Liver (tissue), 9 donors: ENCODE data around the gene HTR2B. TPM values are rescaled to one million over a fixed set of nuclear protein-coding genes. Genes with fewer than 3 reads are reported as not detected.

Experiments
- DNase-seq: peaks from one replicate; pipeline ENCODE4 v3.0.0-alpha.2; 2017; ENCODE audit warnings: low spot score
- H3K27ac ChIP-seq, 2 donors: one replicate each; pipeline ENCODE4 v1.7.0; 2013; ENCODE audit warnings: inconsistent platforms in 2 of 2, low read length in 2 of 2, control low read depth in 1 of 2, low read depth in 1 of 2, mild to moderate bottlenecking in 1 of 2
- H3K27me3 ChIP-seq, 4 donors: one replicate each; pipeline versions ENCODE4 v1.6.1 to v1.7.0; 2013; ENCODE audit warnings: low read length in 3 of 4, inconsistent platforms in 1 of 4, mild to moderate bottlenecking in 1 of 4, moderate library complexity in 1 of 4; ENCODE audit not compliant: control insufficient read depth in 4 of 4, insufficient read depth in 4 of 4
- H3K36me3 ChIP-seq, 4 donors: one replicate each; pipeline versions ENCODE4 v1.6.1 to v1.7.0; 2013; ENCODE audit warnings: low read length in 3 of 4, mild to moderate bottlenecking in 3 of 4, low read depth in 1 of 4, moderate library complexity in 1 of 4; ENCODE audit not compliant: control insufficient read depth in 4 of 4, insufficient read depth in 3 of 4
- H3K4me1 ChIP-seq, 4 donors: one replicate each; pipeline versions ENCODE4 v1.6.1 to v1.7.0; 2013; ENCODE audit warnings: low read length in 3 of 4, mild to moderate bottlenecking in 3 of 4, moderate library complexity in 1 of 4; ENCODE audit not compliant: control insufficient read depth in 4 of 4, insufficient read depth in 4 of 4
- H3K4me3 ChIP-seq, 3 donors: one replicate each; pipeline versions ENCODE4 v1.6.1 to v1.7.0; 2013; ENCODE audit warnings: low read length in 3 of 3, control low read depth in 1 of 3, low read depth in 1 of 3, mild to moderate bottlenecking in 1 of 3
- H3K9ac ChIP-seq, 2 donors: one replicate each; pipeline ENCODE4 v1.7.0; 2013; ENCODE audit warnings: low read length in 2 of 2, mild to moderate bottlenecking in 2 of 2, moderate library complexity in 2 of 2, control low read depth in 1 of 2, low read depth in 1 of 2
- H3K9me3 ChIP-seq, 4 donors: one replicate each; pipeline versions ENCODE4 v1.6.1 to v1.7.0; 2013; ENCODE audit warnings: low read length in 3 of 4; ENCODE audit not compliant: control insufficient read depth in 4 of 4
- EGR1 ChIP-seq, 2 donors: IDR thresholded peaks; 2 replicates each; pipeline ENCODE4 v1.6.1; 2016 to 2018; ENCODE audit warnings: antibody characterized with exemption in 2 of 2, low read depth in 2 of 2
- FOXA1 ChIP-seq: IDR thresholded peaks from 2 replicates; pipeline ENCODE4 v1.6.1; 2016; ENCODE audit warnings: antibody characterized with exemption
- FOXA2 ChIP-seq: IDR thresholded peaks from 2 replicates; pipeline ENCODE4 v1.6.1; 2016; ENCODE audit warnings: antibody characterized with exemption
- GABPA ChIP-seq, 2 donors: IDR thresholded peaks in 1 of 2; conservative IDR thresholded peaks in 1 of 2; 2 replicates each; pipeline ENCODE4 v1.6.1; 2016; ENCODE audit warnings: antibody characterized with exemption in 2 of 2, mild to moderate bottlenecking in 1 of 2, moderate library complexity in 1 of 2
- HNF4A ChIP-seq, 2 donors: conservative IDR thresholded peaks; 2 replicates each; pipeline ENCODE4 v1.6.1; 2016; ENCODE audit warnings: antibody characterized with exemption in 2 of 2, mild to moderate bottlenecking in 2 of 2
- HNF4G ChIP-seq: IDR thresholded peaks from 2 replicates; pipeline ENCODE4 v1.6.1; 2016; ENCODE audit warnings: antibody characterized with exemption
- JUND ChIP-seq, 2 donors: IDR thresholded peaks; 2 replicates each; pipeline ENCODE4 v1.6.1; 2016; ENCODE audit warnings: antibody characterized with exemption in 2 of 2
- NR2F2 ChIP-seq: IDR thresholded peaks from 2 replicates; pipeline ENCODE4 v1.6.1; 2016; ENCODE audit warnings: antibody characterized with exemption
- RAD21 ChIP-seq, 2 donors: IDR thresholded peaks; 2 replicates each; pipeline ENCODE4 v1.6.1; 2016; ENCODE audit warnings: antibody characterized with exemption in 2 of 2, mild to moderate bottlenecking in 2 of 2
- RXRA ChIP-seq, 2 donors: IDR thresholded peaks; 2 replicates each; pipeline ENCODE4 v1.6.1; 2017 to 2018; ENCODE audit warnings: antibody characterized with exemption in 2 of 2, mild to moderate bottlenecking in 1 of 2
- SP1 ChIP-seq: IDR thresholded peaks from 2 replicates; pipeline ENCODE4 v1.6.1; 2018; ENCODE audit warnings: antibody characterized with exemption, mild to moderate bottlenecking
- TAF1 ChIP-seq: conservative IDR thresholded peaks from 2 replicates; pipeline ENCODE4 v1.6.1; 2016; ENCODE audit warnings: antibody characterized with exemption, mild to moderate bottlenecking
- YY1 ChIP-seq: IDR thresholded peaks from 2 replicates; pipeline ENCODE4 v1.6.1; 2016; ENCODE audit warnings: antibody characterized with exemption, mild to moderate bottlenecking
- WGBS: extraction: QIAGEN DNeasy Blood & Tissue Kit; methylation state at CpG from one replicate; pipeline ENCODE4 v1.1.7; 2013; 5-methylcytosine and 5-hydroxymethylcytosine counted together
- polyA plus RNA-seq, 2 donors: library from polyadenylated mRNA; stranded (reverse) in 1 of 2; unstranded in 1 of 2; fragments of 200-250 nt in 1 of 2; fragments of >200 nt in 1 of 2; fragmentation: Nextera tagmentation in 1 of 2; extraction: Ambion mirVana in 1 of 2; gene quantifications; one replicate each; pipeline versions ENCODE4 v1.2.1 to v1.2.3, GENCODE V29; 2013 to 2015
- total RNA-seq, 2 donors: library from RNA; depleted of rRNA; stranded (reverse); fragments of >200 nt; gene quantifications; one replicate each; pipeline ENCODE4 v1.2.3, GENCODE V29; 2014
- TF ChIP-seq, protein P1 (sequence below): IDR thresholded peaks from 2 replicates; pipeline ENCODE4 v1.6.1; 2016; ENCODE audit warnings: antibody characterized with exemption
- TF ChIP-seq, protein P2 (sequence below): IDR thresholded peaks from 2 replicates; pipeline ENCODE4 v1.6.1; 2016; ENCODE audit warnings: antibody characterized with exemption
- TF ChIP-seq, protein P3 (sequence below): fragments of 150-350 bp; IDR thresholded peaks from 2 replicates; pipeline ENCODE4 v1.5.1; 2017; ENCODE audit warnings: improper control_type of control experiment, low read depth, low read length; ENCODE audit not compliant: missing input control
- TF ChIP-seq, protein P4 (sequence below): IDR thresholded peaks from 2 replicates; pipeline ENCODE4 v1.6.1; 2016; ENCODE audit warnings: antibody characterized with exemption
- donor health status: healthy.
- donor health status: healthy.
- donor health status: healthy.
- donor health status: healthy.
- donor health status: healthy.

HTR2B gene
- total and polyA plus RNA-seq, 4 donors, result 0.09 to 1.0 (median 0.63) TPM

DNA sequence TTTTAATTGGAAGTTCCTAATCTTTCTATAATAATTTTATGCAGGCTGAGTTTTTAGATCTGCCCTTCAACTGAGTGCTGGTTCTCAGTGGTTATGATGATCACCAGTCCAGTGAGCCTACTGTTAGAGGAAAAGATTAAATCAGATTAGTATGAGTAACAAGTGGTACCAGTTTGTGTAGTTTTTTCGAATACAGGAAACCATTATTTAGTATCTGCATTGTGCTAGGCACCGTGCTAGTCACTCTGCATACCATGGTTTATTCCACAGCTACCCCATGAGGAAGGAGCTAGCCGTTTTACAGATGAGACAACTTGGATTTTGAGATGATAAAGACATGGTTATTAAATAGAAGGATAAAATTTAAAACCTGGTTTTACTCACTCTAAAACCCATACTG, 62.1 kb downstream of the HTR2B start:
- 92% methylated on average over 3 of the region's 3 CpGs for WGBS
- H3K36me3 ChIP-seq, result peaks cover 5 to 42% (median 28%) of the 10 kb centered on the region in 4 donors

DNA sequence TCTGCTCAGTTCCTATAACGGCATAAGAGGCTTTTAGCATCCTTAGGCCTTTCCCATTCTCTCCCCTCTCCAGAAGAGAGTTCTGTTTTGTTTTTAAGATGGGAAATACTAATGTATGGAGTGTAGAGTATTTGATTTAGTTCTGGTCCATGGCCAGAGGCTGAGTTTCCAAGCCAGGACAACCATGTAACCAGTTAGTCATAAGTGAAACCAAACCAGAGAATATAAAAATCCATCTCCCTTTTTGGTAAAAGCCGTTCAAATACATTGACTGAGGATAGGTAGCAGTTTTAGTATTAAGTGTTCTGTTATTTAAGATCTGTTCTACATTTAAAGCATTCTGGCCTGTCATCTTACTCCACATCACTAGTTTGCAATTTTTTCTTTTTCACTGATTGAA, 65.1 kb downstream of the HTR2B start:
- peak overlapping the region; percentile 3 to 43 for H3K27ac ChIP-seq
- peaks cover 4 to 44% (median 38%) of the 10 kb centered on the region in 4 donors for H3K4me1 ChIP-seq
- peaks cover 2 to 24% (median 12%) of the 10 kb centered on the region in 4 donors for H3K36me3 ChIP-seq
- no peaks in the 10 kb centered on the region for H3K27me3 ChIP-seq
- 85% methylated on average over 2 of the region's 2 CpGs for WGBS
- H3K9me3 ChIP-seq, result no peaks in the 10 kb centered on the region
- DNase-seq, result no peak
- no peak overlapping the region for H3K4me3 ChIP-seq
- peak overlapping the region in 1 of 2 donors; percentile 34 for H3K9ac ChIP-seq
- TF ChIP-seq HNF4G (no peak), FOXA2 (no peak), EGR1 (IDR thresholded peaks at IDR 0.05; ENCODE audit: low read depth in 2 of 2) (no peak), JUND (IDR thresholded peaks at IDR 0.05) (no peak), TAF1 (no peak), NR2F2 (no peak), SP1 (no peak), HNF4A (conservative IDR thresholded peaks at IDR 0.05) (no peak), RXRA (IDR thresholded peaks at IDR 0.05) (no peak), YY1 (no peak), RAD21 (IDR thresholded peaks at IDR 0.05) (no peak), FOXA1 (no peak), GABPA (IDR thresholded peaks at IDR 0.05 in 1 of 2, conservative IDR thresholded peaks at IDR 0.05 in 1 of 2) (no peak)
- TF ChIP-seq, protein P1, sequence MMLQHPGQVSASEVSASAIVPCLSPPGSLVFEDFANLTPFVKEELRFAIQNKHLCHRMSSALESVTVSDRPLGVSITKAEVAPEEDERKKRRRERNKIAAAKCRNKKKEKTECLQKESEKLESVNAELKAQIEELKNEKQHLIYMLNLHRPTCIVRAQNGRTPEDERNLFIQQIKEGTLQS, result no peak
- TF ChIP-seq, protein P2, sequence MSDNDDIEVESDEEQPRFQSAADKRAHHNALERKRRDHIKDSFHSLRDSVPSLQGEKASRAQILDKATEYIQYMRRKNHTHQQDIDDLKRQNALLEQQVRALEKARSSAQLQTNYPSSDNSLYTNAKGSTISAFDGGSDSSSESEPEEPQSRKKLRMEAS, result no peak
- TF ChIP-seq, protein P3, sequence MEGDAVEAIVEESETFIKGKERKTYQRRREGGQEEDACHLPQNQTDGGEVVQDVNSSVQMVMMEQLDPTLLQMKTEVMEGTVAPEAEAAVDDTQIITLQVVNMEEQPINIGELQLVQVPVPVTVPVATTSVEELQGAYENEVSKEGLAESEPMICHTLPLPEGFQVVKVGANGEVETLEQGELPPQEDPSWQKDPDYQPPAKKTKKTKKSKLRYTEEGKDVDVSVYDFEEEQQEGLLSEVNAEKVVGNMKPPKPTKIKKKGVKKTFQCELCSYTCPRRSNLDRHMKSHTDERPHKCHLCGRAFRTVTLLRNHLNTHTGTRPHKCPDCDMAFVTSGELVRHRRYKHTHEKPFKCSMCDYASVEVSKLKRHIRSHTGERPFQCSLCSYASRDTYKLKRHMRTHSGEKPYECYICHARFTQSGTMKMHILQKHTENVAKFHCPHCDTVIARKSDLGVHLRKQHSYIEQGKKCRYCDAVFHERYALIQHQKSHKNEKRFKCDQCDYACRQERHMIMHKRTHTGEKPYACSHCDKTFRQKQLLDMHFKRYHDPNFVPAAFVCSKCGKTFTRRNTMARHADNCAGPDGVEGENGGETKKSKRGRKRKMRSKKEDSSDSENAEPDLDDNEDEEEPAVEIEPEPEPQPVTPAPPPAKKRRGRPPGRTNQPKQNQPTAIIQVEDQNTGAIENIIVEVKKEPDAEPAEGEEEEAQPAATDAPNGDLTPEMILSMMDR, result no peak
- TF ChIP-seq, protein P4, sequence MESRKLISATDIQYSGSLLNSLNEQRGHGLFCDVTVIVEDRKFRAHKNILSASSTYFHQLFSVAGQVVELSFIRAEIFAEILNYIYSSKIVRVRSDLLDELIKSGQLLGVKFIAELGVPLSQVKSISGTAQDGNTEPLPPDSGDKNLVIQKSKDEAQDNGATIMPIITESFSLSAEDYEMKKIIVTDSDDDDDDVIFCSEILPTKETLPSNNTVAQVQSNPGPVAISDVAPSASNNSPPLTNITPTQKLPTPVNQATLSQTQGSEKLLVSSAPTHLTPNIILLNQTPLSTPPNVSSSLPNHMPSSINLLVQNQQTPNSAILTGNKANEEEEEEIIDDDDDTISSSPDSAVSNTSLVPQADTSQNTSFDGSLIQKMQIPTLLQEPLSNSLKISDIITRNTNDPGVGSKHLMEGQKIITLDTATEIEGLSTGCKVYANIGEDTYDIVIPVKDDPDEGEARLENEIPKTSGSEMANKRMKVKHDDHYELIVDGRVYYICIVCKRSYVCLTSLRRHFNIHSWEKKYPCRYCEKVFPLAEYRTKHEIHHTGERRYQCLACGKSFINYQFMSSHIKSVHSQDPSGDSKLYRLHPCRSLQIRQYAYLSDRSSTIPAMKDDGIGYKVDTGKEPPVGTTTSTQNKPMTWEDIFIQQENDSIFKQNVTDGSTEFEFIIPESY, result no peak

More for the DNA sequence above, 62.1 kb downstream of the HTR2B start:
- TF ChIP-seq, protein P1, result no peak
- TF ChIP-seq EGR1 (IDR thresholded peaks at IDR 0.05; ENCODE audit: low read depth in 2 of 2), result no peak
- TF ChIP-seq HNF4G, result no peak
- no peak for TF ChIP-seq HNF4A (conservative IDR thresholded peaks at IDR 0.05)
- TF ChIP-seq FOXA1, result no peak
- TF ChIP-seq FOXA2, result no peak
- TF ChIP-seq YY1, result no peak
- TF ChIP-seq SP1, result no peak
- no peak for TF ChIP-seq TAF1
- TF ChIP-seq, protein P2, result no peak
- no peak for TF ChIP-seq RXRA (IDR thresholded peaks at IDR 0.05)
- TF ChIP-seq, protein P4, result no peak
- TF ChIP-seq JUND (IDR thresholded peaks at IDR 0.05), result no peak
- no peak for TF ChIP-seq GABPA (IDR thresholded peaks at IDR 0.05 in 1 of 2, conservative IDR thresholded peaks at IDR 0.05 in 1 of 2)
- TF ChIP-seq, protein P3, result no peak
- TF ChIP-seq RAD21 (IDR thresholded peaks at IDR 0.05), result no peak
- no peak for DNase-seq
- Histone ChIP-seq H3K9ac (no peak overlapping the region), H3K27ac (no peak overlapping the region), H3K4me3 (no peak overlapping the region), H3K27me3 (no peaks in the 10 kb centered on the region), H3K9me3 (no peaks in the 10 kb centered on the region), H3K4me1 (peaks cover 4 to 33% (median 33%) of the 10 kb centered on the region in 4 donors)
